SH-SY5Y (cell line): ENCODE results near the gene SPNS3.

Experiments used
- GATA2 ChIP-seq: IDR thresholded peaks from 2 replicates; pipeline ENCODE4 v1.6.1; 2011; ENCODE audit warnings: mild to moderate bottlenecking, low read depth, low read length
- GATA3 ChIP-seq: IDR thresholded peaks from 2 replicates; pipeline ENCODE4 v1.6.1; 2011; ENCODE audit warnings: low read depth, mild to moderate bottlenecking, low read length, moderate library complexity

DNA sequence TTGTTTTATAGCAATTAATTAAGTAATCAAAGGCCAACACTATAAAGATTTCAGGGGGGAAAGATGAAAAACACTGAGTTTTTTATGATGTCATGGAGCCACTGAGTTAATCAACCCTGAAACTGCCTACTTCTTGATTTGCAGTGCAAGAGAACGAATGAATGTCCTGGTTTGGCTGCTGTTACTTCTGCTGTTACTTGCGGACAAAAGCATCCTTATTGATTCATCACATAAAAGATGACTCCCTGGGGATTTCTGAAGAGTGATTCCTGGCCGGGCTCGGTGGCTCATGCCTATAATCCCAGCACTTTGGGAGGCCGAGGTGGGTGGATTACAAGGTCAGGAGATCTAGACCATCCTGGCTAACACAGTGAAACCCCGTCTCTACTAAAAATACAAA, 10.9 kb upstream of the SPNS3 start:
- no peak for TF ChIP-seq GATA3
- no peak for TF ChIP-seq GATA2
